HG03432 (cell line): ENCODE data around the gene SVOPL.
A peak's percentile ranks its signal among the peaks of the same experiment; 100 is the strongest.
"Not testable (repeated sequence)": the region's sequence is repeated elsewhere in the genome, so short reads cannot be mapped to it uniquely, and the experiment has no call there.

ENCODE experiments used
- ATAC-seq: cut with Tn5 transposase; IDR thresholded peaks from one replicate; pipeline ENCODE4 v1.9.1; 2021; ENCODE audit warnings: mild to moderate bottlenecking, moderate library complexity; ENCODE audit not compliant: unreplicated experiment

SVOPL gene

GRCh38 chr7:138700857-138701536, at the start of gene SVOPL:
TSS of gene SVOPL (minus strand) at chr7:138701362. CDS start at chr7:138679045, 22,317 bp downstream.
- ATAC-seq: no peak

GRCh38 chr7:138750473-138750872, 49.3 kb upstream of the SVOPL start:
- no peak for ATAC-seq

GRCh38 chr7:138749960-138750359, 48.8 kb upstream of the SVOPL start:
- no peak for ATAC-seq

- no peak for ATAC-seq
These were observed 47.5 kb upstream of the SVOPL start for GRCh38 chr7:138748666-138749065.

GRCh38 chr7:138746073-138746472, 44.9 kb upstream of the SVOPL start:
- no peak for ATAC-seq

- ATAC-seq: no peak
These were observed 44.0 kb upstream of the SVOPL start for GRCh38 chr7:138745189-138745588.

GRCh38 chr7:138741453-138741735, 40.2 kb upstream of the SVOPL start:
- no peak for ATAC-seq

- no peak for ATAC-seq
These were observed 38.7 kb upstream of the SVOPL start for GRCh38 chr7:138739859-138740258.

GRCh38 chr7:138738551-138739335, 37.6 kb upstream of the SVOPL start:
- peak; percentile 95 for ATAC-seq

GRCh38 chr7:138738114-138738513, 37.0 kb upstream of the SVOPL start:
- ATAC-seq: no peak

GRCh38 chr7:138735399-138735798, 34.2 kb upstream of the SVOPL start:
- no peak for ATAC-seq

GRCh38 chr7:138731733-138732132, 30.6 kb upstream of the SVOPL start:
- ATAC-seq: not testable (repeated sequence)

GRCh38 chr7:138729444-138729843, 28.3 kb upstream of the SVOPL start:
- ATAC-seq: no peak

GRCh38 chr7:138727336-138728099, 26.4 kb upstream of the SVOPL start:
- ATAC-seq: no peak

- no peak for ATAC-seq
These were observed 25.1 kb upstream of the SVOPL start for GRCh38 chr7:138726288-138726687.

- ATAC-seq: no peak
These were observed 19.1 kb upstream of the SVOPL start for GRCh38 chr7:138720286-138720685.

- no peak for ATAC-seq
These were observed 15.7 kb upstream of the SVOPL start for GRCh38 chr7:138716889-138717288.

GRCh38 chr7:138713191-138713590, 12.0 kb upstream of the SVOPL start:
- ATAC-seq: no peak

- no peak for ATAC-seq
These were observed 11.5 kb upstream of the SVOPL start for GRCh38 chr7:138712652-138713051.

GRCh38 chr7:138710536-138711385, 9.6 kb upstream of the SVOPL start:
- no peak for ATAC-seq

GRCh38 chr7:138705167-138705566, 4.0 kb upstream of the SVOPL start:
- ATAC-seq: no peak
